Natural killer cell (primary cell): ENCODE measurements around the gene MTFMT. TPM values are rescaled to one million over a fixed set of nuclear protein-coding genes. Genes with fewer than 3 reads are reported as not detected.

Experiments used
- total RNA-seq, 4 donors: library from RNA; stranded (reverse); fragments of 120-200 nt in 1 of 4; gene quantifications; one replicate each; pipeline versions ENCODE4 v1.2.3 to v1.2.4, GENCODE V29; 2013 to 2022

The MTFMT gene
- total RNA-seq, 3 donors from 2014 or later (not counting 1 experiment from before 2014, with no cell fraction given), result 9.3 to 13.6 (median 12.2) TPM

Other genes starting within 250 kb of the MTFMT start
- gene PIF1, start 204.0 kb downstream of the MTFMT start, total RNA-seq, result 10 to 100 TPM in 1 of 3 donors, 1 to 10 TPM in 2; 6.2 to 23.9 (median 9.7) TPM
- 10 to 100 TPM; 35.3 to 53.4 (median 49.8) TPM for gene PLEKHO2, start 187.7 kb downstream of the MTFMT start, total RNA-seq
- gene ANKDD1A, start 117.7 kb downstream of the MTFMT start, total RNA-seq, result 10 to 100 TPM; 13.7 to 16.2 (median 13.9) TPM
- gene SPG21, start 39.7 kb downstream of the MTFMT start, total RNA-seq, result 10 to 100 TPM; 39.6 to 52.3 (median 40.4) TPM
- gene SLC51B, start 15.7 kb upstream of the MTFMT start, total RNA-seq, result not detected
- not detected for gene RASL12, start 38.4 kb upstream of the MTFMT start, total RNA-seq
- not detected for gene KBTBD13, start 47.1 kb upstream of the MTFMT start, total RNA-seq
- 1 to 10 TPM; 4.3 to 8.0 (median 7.5) TPM for gene UBAP1L, start 85.6 kb upstream of the MTFMT start, total RNA-seq
- 10 to 100 TPM; 19.1 to 33.9 (median 26.7) TPM for gene PDCD7, start 104.2 kb upstream of the MTFMT start, total RNA-seq
- 10 to 100 TPM; 35.4 to 39.9 (median 38.2) TPM for gene CLPX, start 155.7 kb upstream of the MTFMT start, total RNA-seq
- under 1 TPM; 0.24 to 0.61 (median 0.35) TPM for gene CILP, start 181.8 kb upstream of the MTFMT start, total RNA-seq